ENCODE results near the gene CEBPZOS.
"Not testable (repeated sequence)": the region's sequence is repeated elsewhere in the genome, so short reads cannot be mapped to it uniquely, and the experiment has no call there.

CEBPZOS gene

GRCh38 chr2:37201208-37201607 is 4.9 kb downstream of the CEBPZOS start:
- DNase-seq (ENCODE audit: low read depth in 1 of 2, low spot score in 1 of 2): no peak
- no peak for TF ChIP-seq JUND (IDR thresholded peaks at IDR 0.05; ENCODE audit: low read depth)
- in situ Hi-C loops (cut with HindIII; ENCODE audit: low pct_unique_long_range_greater_than_20kb, low sequenced_read_pairs): no loop called here

- no peak for DNase-seq (ENCODE audit: low read depth in 1 of 2, low spot score in 1 of 2)
- no peak for TF ChIP-seq JUND (IDR thresholded peaks at IDR 0.05; ENCODE audit: low read depth)
- in situ Hi-C loops (cut with HindIII; ENCODE audit: low pct_unique_long_range_greater_than_20kb, low sequenced_read_pairs): no loop called here
Measured at GRCh38 chr2:37201766-37202165, 5.5 kb downstream of the CEBPZOS start.

GRCh38 chr2:37203708-37204107 is 7.4 kb downstream of the CEBPZOS start:
- no peak for TF ChIP-seq JUND (IDR thresholded peaks at IDR 0.05; ENCODE audit: low read depth)
- no peak for DNase-seq (ENCODE audit: low read depth in 1 of 2, low spot score in 1 of 2)
- in situ Hi-C loops (cut with HindIII; ENCODE audit: low pct_unique_long_range_greater_than_20kb, low sequenced_read_pairs): no loop called here

- DNase-seq (ENCODE audit: low read depth in 1 of 2, low spot score in 1 of 2); in situ Hi-C loops (cut with HindIII; ENCODE audit: low pct_unique_long_range_greater_than_20kb, low sequenced_read_pairs): not testable (repeated sequence)
Measured at GRCh38 chr2:37205071-37205661, 8.9 kb downstream of the CEBPZOS start.

GRCh38 chr2:37205689-37206341 is 9.5 kb downstream of the CEBPZOS start:
- no peak for TF ChIP-seq JUND (IDR thresholded peaks at IDR 0.05; ENCODE audit: low read depth)
- in situ Hi-C loops (cut with HindIII; ENCODE audit: low pct_unique_long_range_greater_than_20kb, low sequenced_read_pairs): no loop called here
- no peak for DNase-seq (ENCODE audit: low read depth in 1 of 2, low spot score in 1 of 2)

GRCh38 chr2:37206760-37207159 is 10.5 kb downstream of the CEBPZOS start:
- DNase-seq (ENCODE audit: low read depth in 1 of 2, low spot score in 1 of 2); in situ Hi-C loops (cut with HindIII; ENCODE audit: low pct_unique_long_range_greater_than_20kb, low sequenced_read_pairs): not testable (repeated sequence)

GRCh38 chr2:37211212-37211611 is 14.9 kb downstream of the CEBPZOS start:
- no peak for DNase-seq (ENCODE audit: low read depth in 1 of 2, low spot score in 1 of 2)
- in situ Hi-C loops (cut with HindIII; ENCODE audit: low pct_unique_long_range_greater_than_20kb, low sequenced_read_pairs): no loop called here
- TF ChIP-seq JUND (IDR thresholded peaks at IDR 0.05; ENCODE audit: low read depth): no peak

- in situ Hi-C loops (cut with HindIII; ENCODE audit: low pct_unique_long_range_greater_than_20kb, low sequenced_read_pairs): no loop called here
- DNase-seq (ENCODE audit: low read depth in 1 of 2, low spot score in 1 of 2): no peak
- no peak for TF ChIP-seq JUND (IDR thresholded peaks at IDR 0.05; ENCODE audit: low read depth)
Measured at GRCh38 chr2:37211939-37212338, 15.6 kb downstream of the CEBPZOS start.

GRCh38 chr2:37215250-37215649 is 19.0 kb downstream of the CEBPZOS start:
- no peak for TF ChIP-seq JUND (IDR thresholded peaks at IDR 0.05; ENCODE audit: low read depth)

GRCh38 chr2:37219046-37219445 is 22.8 kb downstream of the CEBPZOS start:
- no peak for TF ChIP-seq JUND (IDR thresholded peaks at IDR 0.05; ENCODE audit: low read depth)

More at GRCh38 chr2:37215250-37215649, 19.0 kb downstream of the CEBPZOS start:
- in situ Hi-C loops (cut with HindIII; ENCODE audit: low pct_unique_long_range_greater_than_20kb, low sequenced_read_pairs): no loop called here
- DNase-seq (ENCODE audit: low read depth in 1 of 2, low spot score in 1 of 2): no peak

GRCh38 chr2:37223131-37223530 is 26.8 kb downstream of the CEBPZOS start:
- in situ Hi-C loops (cut with HindIII; ENCODE audit: low pct_unique_long_range_greater_than_20kb, low sequenced_read_pairs): no loop called here
- no peak for TF ChIP-seq JUND (IDR thresholded peaks at IDR 0.05; ENCODE audit: low read depth)
- no peak for DNase-seq (ENCODE audit: low read depth in 1 of 2, low spot score in 1 of 2)

More at GRCh38 chr2:37219046-37219445, 22.8 kb downstream of the CEBPZOS start:
- in situ Hi-C loops (cut with HindIII; ENCODE audit: low pct_unique_long_range_greater_than_20kb, low sequenced_read_pairs): no loop called here
- no peak for DNase-seq (ENCODE audit: low read depth in 1 of 2, low spot score in 1 of 2)

GRCh38 chr2:37224063-37224462 is 27.8 kb downstream of the CEBPZOS start:
- DNase-seq (ENCODE audit: low read depth in 1 of 2, low spot score in 1 of 2): no peak
- no peak for TF ChIP-seq JUND (IDR thresholded peaks at IDR 0.05; ENCODE audit: low read depth)
- in situ Hi-C loops (cut with HindIII; ENCODE audit: low pct_unique_long_range_greater_than_20kb, low sequenced_read_pairs): no loop called here

GRCh38 chr2:37225129-37225528 is 28.8 kb downstream of the CEBPZOS start:
- DNase-seq (ENCODE audit: low read depth in 1 of 2, low spot score in 1 of 2); in situ Hi-C loops (cut with HindIII; ENCODE audit: low pct_unique_long_range_greater_than_20kb, low sequenced_read_pairs): not testable (repeated sequence)

GRCh38 chr2:37226863-37227262 is 30.6 kb downstream of the CEBPZOS start:
- no peak for DNase-seq (ENCODE audit: low read depth in 1 of 2, low spot score in 1 of 2)
- no peak for TF ChIP-seq JUND (IDR thresholded peaks at IDR 0.05; ENCODE audit: low read depth)
- in situ Hi-C loops (cut with HindIII; ENCODE audit: low pct_unique_long_range_greater_than_20kb, low sequenced_read_pairs): no loop called here
